HL-60/S4 treated with retinoic acid at 250 ng/mL for 4 days and 3 days (cell line): ENCODE data around the gene BOLL.
"Not testable (repeated sequence)": the region's sequence is repeated elsewhere in the genome, so short reads cannot be mapped to it uniquely, and the experiment has no call there.

ENCODE experiments used
- in situ Hi-C: fragments of 300-500 bp; cut with MboI; formaldehyde crosslinking; loops from 2 replicates; pipeline ENCODE4 v1.7.0; 2022; ENCODE audit warnings: low sequenced_read_pairs

Gene BOLL, protein sequence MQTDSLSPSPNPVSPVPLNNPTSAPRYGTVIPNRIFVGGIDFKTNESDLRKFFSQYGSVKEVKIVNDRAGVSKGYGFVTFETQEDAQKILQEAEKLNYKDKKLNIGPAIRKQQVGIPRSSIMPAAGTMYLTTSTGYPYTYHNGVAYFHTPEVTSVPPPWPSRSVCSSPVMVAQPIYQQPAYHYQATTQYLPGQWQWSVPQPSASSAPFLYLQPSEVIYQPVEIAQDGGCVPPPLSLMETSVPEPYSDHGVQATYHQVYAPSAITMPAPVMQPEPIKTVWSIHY

DNA sequence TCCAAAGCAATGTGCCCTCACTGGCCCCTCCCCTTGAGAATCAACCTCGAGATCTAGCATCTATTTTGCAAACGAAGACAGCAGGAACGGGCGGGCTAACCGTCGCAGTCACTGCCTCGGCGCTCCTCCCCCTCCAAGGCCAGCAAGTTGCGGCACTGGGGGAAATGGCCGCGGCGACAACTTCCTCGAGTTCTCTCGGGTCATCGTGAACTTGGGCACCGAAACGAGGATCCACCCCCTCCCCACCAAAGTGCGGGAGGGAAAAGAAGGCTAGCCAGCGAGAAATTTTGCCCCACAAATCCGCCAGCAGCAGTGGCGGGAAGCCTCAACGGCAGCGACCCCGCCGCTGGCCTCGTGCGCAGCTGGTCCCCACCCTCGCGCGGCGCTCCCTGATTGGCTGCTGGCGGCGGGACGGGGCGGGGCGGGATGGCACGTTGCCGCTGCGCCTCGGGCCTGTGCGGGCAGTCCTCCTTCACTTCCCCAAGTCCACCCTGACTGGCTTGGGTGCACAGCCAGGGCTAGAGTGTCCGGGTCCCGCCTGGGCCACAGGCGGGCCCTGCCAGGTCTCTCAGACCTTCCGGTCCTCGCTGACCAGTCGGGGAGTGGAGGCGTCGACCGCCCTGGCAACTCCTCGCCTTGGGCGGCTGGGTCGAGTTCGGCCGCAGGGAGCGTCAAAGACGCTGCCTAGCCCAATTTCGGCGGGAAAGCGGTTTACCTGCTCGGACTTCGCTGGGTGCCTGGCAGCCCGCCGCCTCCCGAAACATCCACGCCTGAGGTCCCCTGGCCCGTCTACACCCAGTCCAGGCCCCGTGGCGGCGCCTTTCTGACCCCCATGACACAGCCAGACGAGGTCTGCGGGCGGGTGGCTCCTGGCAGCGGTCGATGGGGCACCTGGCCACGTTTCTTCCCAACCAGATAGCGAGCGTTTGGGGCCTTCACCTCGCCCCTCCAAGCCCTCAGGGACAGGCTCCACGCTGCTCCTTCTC is at the start of gene BOLL:
Gene BOLL, minus strand, starts transcription at position 364 of the 986 bp plus-strand sequence. CDS start 3,469 bp downstream, outside the sequence.
- in situ Hi-C loops, result no loop called here

- in situ Hi-C loops, result not testable (repeated sequence)
Observed at GRCh38 chr2:197834771-197835170, 49.7 kb upstream of the BOLL start.

DNA sequence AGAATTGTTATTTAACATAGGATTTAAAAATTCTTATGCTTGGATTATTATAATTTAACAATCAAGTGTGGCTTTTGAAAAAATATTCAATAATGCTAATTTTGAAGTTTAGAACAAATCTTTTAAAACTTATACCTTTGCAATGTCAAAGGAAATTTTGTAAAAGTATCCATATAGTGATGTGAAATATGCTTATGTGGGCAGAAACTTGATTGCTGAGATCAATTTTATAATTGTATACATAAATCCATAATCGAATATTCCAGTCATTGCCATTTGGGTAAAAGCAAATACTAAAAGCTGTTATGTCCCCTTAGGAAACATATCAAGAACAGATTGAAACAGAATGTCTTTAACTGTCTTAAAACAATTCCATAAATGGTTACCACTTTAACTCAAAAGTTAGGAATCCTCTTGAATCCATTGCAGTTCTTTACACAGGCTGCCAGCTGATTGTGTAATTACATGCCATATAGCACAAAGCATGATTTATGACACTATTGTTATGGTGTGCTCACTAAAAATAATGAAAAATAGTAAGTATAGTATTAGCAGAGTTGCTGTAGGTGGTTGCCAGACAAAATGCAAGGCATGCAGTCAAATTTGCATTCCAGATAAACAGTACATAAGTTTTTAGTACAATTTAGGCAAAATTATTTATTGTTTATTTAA is 43.5 kb upstream of the BOLL start:
- in situ Hi-C loops, result no loop called here

DNA sequence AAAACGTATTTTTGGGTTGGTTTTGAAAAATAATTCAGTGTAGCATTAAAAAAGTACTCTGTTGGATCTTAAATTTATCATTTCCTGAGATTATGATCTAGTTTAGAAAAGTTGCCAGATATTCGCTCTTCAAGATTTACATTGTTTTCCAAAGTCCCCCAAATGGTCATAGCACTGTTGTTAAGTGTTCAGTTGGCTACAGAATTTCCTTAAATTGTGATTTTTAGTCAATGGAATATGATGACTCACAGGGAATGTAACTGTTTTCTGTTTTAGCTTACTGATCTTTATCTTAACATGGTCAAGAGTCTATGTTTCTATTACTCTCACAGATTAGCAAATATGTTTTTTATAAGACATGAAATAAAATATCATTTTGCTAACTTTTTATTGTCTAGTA is 42.5 kb upstream of the BOLL start:
- in situ Hi-C loops, result no loop called here

GRCh38 chr2:197822333-197822732 is 37.2 kb upstream of the BOLL start:
- in situ Hi-C loops, result loop anchor here (25.0 kb wide), 2 partner anchors 315 to 465 kb away; no protein-coding TSS in a partner anchor

- in situ Hi-C loops, result loop anchor here (25.0 kb wide), 2 partner anchors 316 to 466 kb away; no protein-coding TSS in a partner anchor
Observed at GRCh38 chr2:197821550-197822289, 36.6 kb upstream of the BOLL start.

DNA sequence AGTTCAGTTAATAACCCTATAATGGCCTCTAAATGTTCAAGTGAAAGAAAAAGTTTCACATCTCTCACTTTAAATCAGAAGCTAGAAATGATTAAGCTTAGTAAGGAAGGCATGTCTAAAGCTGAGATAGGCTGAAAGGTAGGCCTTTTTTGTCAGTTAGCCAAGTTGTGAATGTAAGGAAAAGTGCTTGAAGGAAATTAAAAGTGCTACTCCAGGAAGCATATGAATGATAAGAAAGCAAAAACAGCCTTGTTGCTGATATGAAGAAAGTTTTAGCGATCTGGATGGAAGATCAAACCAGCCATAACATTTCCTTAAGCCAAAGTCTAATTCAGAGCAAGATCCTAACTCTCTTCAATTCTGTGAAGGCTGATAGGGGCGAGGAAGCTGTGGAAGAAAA is 29.4 kb upstream of the BOLL start:
- in situ Hi-C loops, result loop anchor here (25.0 kb wide), 2 partner anchors 323 to 473 kb away; no protein-coding TSS in a partner anchor

DNA sequence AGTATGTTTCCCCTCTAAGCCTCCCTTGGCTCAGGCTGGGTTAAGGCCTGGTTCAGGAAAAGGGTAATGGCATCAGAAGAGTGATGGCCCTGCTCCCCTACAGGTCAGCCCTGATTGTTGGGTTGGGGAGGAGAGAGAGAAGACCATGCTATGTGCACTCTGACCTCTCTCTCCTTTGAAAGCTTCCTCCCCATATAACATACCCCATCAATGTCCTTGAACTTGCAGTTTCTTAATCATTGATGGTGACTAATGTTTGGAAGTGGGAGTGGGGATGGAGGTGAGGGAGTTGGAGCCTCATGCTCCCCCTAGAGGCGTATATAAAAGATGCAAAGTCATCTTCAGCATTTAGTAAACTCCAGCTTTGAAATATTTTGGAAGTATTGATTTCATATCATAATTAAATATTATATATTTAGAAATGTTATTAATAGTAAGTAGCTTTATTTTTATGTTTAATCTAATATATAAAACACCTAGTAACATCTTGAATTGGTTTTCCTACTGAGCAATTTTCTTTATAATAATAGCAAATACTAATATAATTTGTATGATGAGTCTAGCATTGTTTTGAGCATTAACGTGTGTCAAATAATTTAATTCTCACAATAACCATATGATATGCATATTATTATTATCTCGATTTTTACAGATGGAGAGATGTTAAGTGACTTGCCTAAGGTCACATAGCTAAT is 28.1 kb upstream of the BOLL start:
- in situ Hi-C loops, result loop anchor here (25.0 kb wide), 2 partner anchors 324 to 474 kb away; no protein-coding TSS in a partner anchor

- in situ Hi-C loops, result loop anchor here (25.0 kb wide), 2 partner anchors 327 to 477 kb away; no protein-coding TSS in a partner anchor
Observed at GRCh38 chr2:197810491-197810890, 25.4 kb upstream of the BOLL start.

GRCh38 chr2:197810016-197810415 is 24.9 kb upstream of the BOLL start:
- in situ Hi-C loops, result loop anchor here (25.0 kb wide), 2 partner anchors 327 to 477 kb away; no protein-coding TSS in a partner anchor

- in situ Hi-C loops, result loop anchor here (25.0 kb wide), 2 partner anchors 328 to 478 kb away; no protein-coding TSS in a partner anchor
Observed at GRCh38 chr2:197809064-197809463, 23.9 kb upstream of the BOLL start.

- in situ Hi-C loops, result loop anchor here (25.0 kb wide), 2 partner anchors 331 to 481 kb away; no protein-coding TSS in a partner anchor
Observed at GRCh38 chr2:197805715-197806633, 20.9 kb upstream of the BOLL start.

- in situ Hi-C loops, result loop anchor here (25.0 kb wide), 2 partner anchors 332 to 482 kb away; no protein-coding TSS in a partner anchor
Observed at GRCh38 chr2:197804758-197805714, 19.9 kb upstream of the BOLL start.

GRCh38 chr2:197804049-197804757 is 19.1 kb upstream of the BOLL start, which contains the start of gene PLCL1:
PLCL1 (plus strand) TSS chr2:197804593.
- in situ Hi-C loops, result loop anchor here (25.0 kb wide), 2 partner anchors 333 to 483 kb away; no protein-coding TSS in a partner anchor

- in situ Hi-C loops, result loop anchor here (25.0 kb wide), 2 partner anchors 334 to 484 kb away; no protein-coding TSS in a partner anchor
Observed at GRCh38 chr2:197803033-197803444, 17.9 kb upstream of the BOLL start.

GRCh38 chr2:197801033-197801432 is 15.9 kb upstream of the BOLL start:
- in situ Hi-C loops, result loop anchor here (25.0 kb wide), 2 partner anchors 336 to 486 kb away; no protein-coding TSS in a partner anchor
